ENCODE results near the gene SMNDC1.

Gene SMNDC1

GRCh38 chr10:110327262-110327914 is 22.7 kb upstream of the SMNDC1 start:
- no peak for DNase-seq
- in situ Hi-C loops (cut with HindIII; ENCODE audit: low pct_ligation_motif_present, low sequenced_read_pairs), result loop anchor here (25.0 kb wide), 1 partner anchor 210 kb away; no protein-coding TSS in a partner anchor
- no peaks in the 10 kb centered on the region for H3K36me3 ChIP-seq (replicated peaks)
- TF ChIP-seq CTCF (IDR thresholded peaks at IDR 0.05; ENCODE audit: low read depth, low read length, missing control alignments), result no peak
- no peaks in the 10 kb centered on the region for H3K27me3 ChIP-seq (replicated peaks)
- peak overlapping the region; percentile 80 for H3K27ac ChIP-seq
- no peak overlapping the region for H3K4me3 ChIP-seq (ENCODE audit: low read depth, low read length)

GRCh38 chr10:110326351-110327032 is 21.8 kb upstream of the SMNDC1 start:
- H3K36me3 ChIP-seq (replicated peaks), result no peaks in the 10 kb centered on the region
- peak; percentile 73 for DNase-seq
- peak overlapping the region; percentile 80 for H3K27ac ChIP-seq
- H3K27me3 ChIP-seq (replicated peaks), result no peaks in the 10 kb centered on the region
- no peak overlapping the region for H3K4me3 ChIP-seq (ENCODE audit: low read depth, low read length)
- TF ChIP-seq CTCF (IDR thresholded peaks at IDR 0.05; ENCODE audit: low read depth, low read length, missing control alignments), result no peak
- in situ Hi-C loops (cut with HindIII; ENCODE audit: low pct_ligation_motif_present, low sequenced_read_pairs), result loop anchor here (25.0 kb wide), 1 partner anchor 211 kb away; no protein-coding TSS in a partner anchor

GRCh38 chr10:110324805-110325280 is 20.1 kb upstream of the SMNDC1 start:
- no peaks in the 10 kb centered on the region for H3K27me3 ChIP-seq (replicated peaks)
- DNase-seq, result no peak
- H3K4me3 ChIP-seq (ENCODE audit: low read depth, low read length), result no peak overlapping the region
- in situ Hi-C loops (cut with HindIII; ENCODE audit: low pct_ligation_motif_present, low sequenced_read_pairs), result loop anchor here (25.0 kb wide), 1 partner anchor 212 kb away; no protein-coding TSS in a partner anchor
- no peaks in the 10 kb centered on the region for H3K36me3 ChIP-seq (replicated peaks)
- peak overlapping the region; percentile 80 for H3K27ac ChIP-seq
- TF ChIP-seq CTCF (IDR thresholded peaks at IDR 0.05; ENCODE audit: low read depth, low read length, missing control alignments), result no peak

- TF ChIP-seq CTCF (IDR thresholded peaks at IDR 0.05; ENCODE audit: low read depth, low read length, missing control alignments), result no peak
- H3K36me3 ChIP-seq (replicated peaks), result no peaks in the 10 kb centered on the region
- H3K4me3 ChIP-seq (ENCODE audit: low read depth, low read length), result no peak overlapping the region
- DNase-seq, result peak; percentile 36
- peak overlapping the region; percentile 80 for H3K27ac ChIP-seq
- in situ Hi-C loops (cut with HindIII; ENCODE audit: low pct_ligation_motif_present, low sequenced_read_pairs), result no loop called here
- H3K27me3 ChIP-seq (replicated peaks), result no peaks in the 10 kb centered on the region
Observed at GRCh38 chr10:110324201-110324804, 19.6 kb upstream of the SMNDC1 start.

- TF ChIP-seq CTCF (IDR thresholded peaks at IDR 0.05; ENCODE audit: low read depth, low read length, missing control alignments), result no peak
- Histone ChIP-seq H3K27ac (peak overlapping the region; percentile 80), H3K4me3 (ENCODE audit: low read depth, low read length) (no peak overlapping the region), H3K27me3 (replicated peaks) (no peaks in the 10 kb centered on the region), H3K36me3 (replicated peaks) (no peaks in the 10 kb centered on the region)
- DNase-seq, result peak; percentile 92
- in situ Hi-C loops (cut with HindIII; ENCODE audit: low pct_ligation_motif_present, low sequenced_read_pairs), result no loop called here
Observed at GRCh38 chr10:110323503-110323902, 18.8 kb upstream of the SMNDC1 start.

Data from brain microvascular endothelial cell (primary cell).